Stimulated activated CD8-positive, alpha-beta memory T cell treated with anti-CD3 and anti-CD28 coated beads, Interleukin-4, amount 100 ng/mL, for 1 hour (primary cell): ENCODE results near the gene TMEM248.
"Not testable (repeated sequence)": the region's sequence is repeated elsewhere in the genome, so short reads cannot be mapped to it uniquely, and the experiment has no call there.

ENCODE experiments used
- DNase-seq, 2 donors: peaks; one replicate each; pipeline ENCODE4 v3.0.0-alpha.2; 2020; ENCODE audit warnings: low read depth in 2 of 2, low spot score in 1 of 2

The TMEM248 gene

GRCh38 chr7:66996444-66997191 lies 75.6 kb downstream of the TMEM248 start, which contains the start of gene TYW1:
TYW1 (plus strand) TSS chr7:66996833; CDS start chr7:66996979, 146 bp downstream.
- peak; percentile 93 to 96 for DNase-seq

GRCh38 chr7:67000601-67001258 lies 79.7 kb downstream of the TMEM248 start:
- DNase-seq: not testable (repeated sequence)

GRCh38 chr7:67004145-67004544 lies 83.1 kb downstream of the TMEM248 start:
- DNase-seq: not testable (repeated sequence)

- DNase-seq: no peak
Observed at GRCh38 chr7:67006965-67007364, 85.9 kb downstream of the TMEM248 start.
